ENCODE data around the gene GRIN3B. TPM values are rescaled to one million over a fixed set of nuclear protein-coding genes. Genes with fewer than 3 reads are reported as not detected.
"Not testable (repeated sequence)": the region's sequence is repeated elsewhere in the genome, so short reads cannot be mapped to it uniquely, and the experiment has no call there.

The GRIN3B gene
- total and polyA plus RNA-seq, 7 donors = 0.04 to 0.14 TPM; not detected in 5

GRCh38 chr19:956766-957440 is 43.3 kb upstream of the GRIN3B start:
- Histone ChIP-seq H3K4me3 (no peak overlapping the region), H3K27ac (no peak overlapping the region), H3K4me1 (peaks cover 0 to 25% (median 19%) of the 10 kb centered on the region in 4 donors), H3K27me3 (no peaks in the 10 kb centered on the region), H3K36me3 (no peaks in the 10 kb centered on the region), H3K9me3 (no peaks in the 10 kb centered on the region)
- TF ChIP-seq CTCF (IDR thresholded peaks at IDR 0.05) (no peak), POLR2AphosphoS5 (IDR thresholded peaks at IDR 0.05) (no peak), POLR2A (IDR thresholded peaks at IDR 0.05) (no peak), EP300 (IDR thresholded peaks at IDR 0.05) (no peak)
- DNase-seq = no peak
- intact Hi-C loops (cut with DNase I) = no loop called here
- 28 to 62% methylated on average over 27 of the region's 27 CpGs for WGBS, 2 donors

GRCh38 chr19:957578-957977 is 42.6 kb upstream of the GRIN3B start:
- 94 to 95% methylated on average over 9 of the region's 9 CpGs for WGBS, 2 donors

DNA sequence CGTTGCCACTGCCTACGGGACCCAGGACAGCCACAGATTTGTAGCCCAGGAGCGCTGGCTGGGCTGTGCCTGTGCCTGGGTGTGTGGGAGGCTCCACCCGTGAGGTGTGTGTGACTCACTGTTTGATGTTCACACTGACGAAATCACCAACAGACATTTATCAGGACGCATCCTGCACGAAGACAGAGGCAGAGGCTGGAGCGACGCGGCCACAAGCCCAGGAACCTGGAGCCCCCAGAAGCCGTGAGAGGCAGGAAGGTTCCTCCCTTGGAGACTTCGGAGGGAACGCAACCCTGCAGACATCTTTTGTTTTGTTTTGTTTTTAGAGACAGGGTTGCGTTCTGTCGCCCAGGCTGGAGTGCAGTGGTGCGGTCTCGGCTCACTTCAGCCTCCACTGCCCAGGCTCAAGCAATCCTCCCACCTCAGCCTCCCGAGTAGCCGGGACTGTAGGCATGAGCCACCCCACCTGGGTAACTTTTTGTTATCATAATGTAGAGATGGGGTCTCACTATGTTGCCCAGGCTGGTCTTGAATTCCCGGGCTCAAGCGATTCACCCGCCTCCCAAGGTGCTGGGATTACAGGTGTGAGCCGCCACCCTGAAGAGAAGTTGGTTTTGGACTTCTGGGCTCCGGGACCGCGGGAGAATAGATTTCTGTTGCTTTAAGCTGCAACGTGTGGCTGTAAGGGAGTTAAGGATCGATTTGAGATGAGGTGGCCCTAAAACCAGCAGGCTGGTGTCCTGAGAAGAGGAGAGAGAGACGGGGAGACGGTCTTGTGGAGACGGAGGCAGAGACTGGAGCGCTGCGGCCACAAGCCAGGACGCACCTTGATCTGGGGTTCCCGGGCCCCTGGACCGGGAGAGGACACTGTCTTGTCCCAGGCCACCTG is 41.0 kb upstream of the GRIN3B start:
- H3K4me3 ChIP-seq = no peak overlapping the region
- H3K9me3 ChIP-seq = no peaks in the 10 kb centered on the region
- H3K4me1 ChIP-seq = peaks cover 0 to 13% (median 8%) of the 10 kb centered on the region in 4 donors
- intact Hi-C loops (cut with DNase I) = no loop called here
- WGBS, 2 donors = 74 to 82% methylated on average over 36 of the region's 36 CpGs
- H3K27me3 ChIP-seq = no peaks in the 10 kb centered on the region
- peaks cover 0 to 4% (median 1%) of the 10 kb centered on the region in 4 donors for H3K36me3 ChIP-seq
- TF ChIP-seq POLR2AphosphoS5 (IDR thresholded peaks at IDR 0.05) = no peak
- TF ChIP-seq EP300 (IDR thresholded peaks at IDR 0.05) = no peak
- TF ChIP-seq CTCF (IDR thresholded peaks at IDR 0.05) = no peak
- TF ChIP-seq POLR2A (IDR thresholded peaks at IDR 0.05) = no peak
- no peak overlapping the region for H3K27ac ChIP-seq
- no peak for DNase-seq

More at GRCh38 chr19:957578-957977, 42.6 kb upstream of the GRIN3B start:
- intact Hi-C loops (cut with DNase I); H3K27ac ChIP-seq; H3K27me3 ChIP-seq; DNase-seq; H3K9me3 ChIP-seq; H3K36me3 ChIP-seq; H3K4me3 ChIP-seq: not testable (repeated sequence)
- H3K4me1 ChIP-seq = peaks cover 0 to 24% (median 17%) of the 10 kb centered on the region in 4 donors

DNA sequence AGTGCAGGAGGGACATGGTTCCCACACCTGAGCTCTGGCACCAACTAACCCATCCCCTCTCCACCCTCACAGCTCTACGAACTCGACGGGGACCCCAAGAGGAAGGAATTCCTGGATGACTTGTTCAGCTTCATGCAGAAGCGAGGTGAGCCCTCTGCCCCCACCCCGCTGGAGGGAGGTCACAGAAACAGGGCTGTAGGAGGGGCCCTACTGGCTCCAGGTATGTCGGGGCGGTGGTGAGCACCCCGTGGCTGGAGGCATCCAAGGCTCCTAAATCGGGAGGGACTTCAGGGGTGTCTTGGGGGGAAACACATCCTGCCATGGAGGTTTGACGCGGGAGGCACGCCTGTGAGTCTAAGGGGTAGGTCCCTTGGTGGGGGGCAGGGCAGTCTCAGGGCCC is 40.2 kb upstream of the GRIN3B start:
- peaks cover 0 to 10% (median 6%) of the 10 kb centered on the region in 4 donors for H3K36me3 ChIP-seq
- intact Hi-C loops (cut with DNase I) = no loop called here
- DNase-seq = no peak
- no peak overlapping the region for H3K4me3 ChIP-seq
- H3K27ac ChIP-seq = no peak overlapping the region
- no peak for TF ChIP-seq POLR2A (IDR thresholded peaks at IDR 0.05)
- no peak for TF ChIP-seq CTCF (IDR thresholded peaks at IDR 0.05)
- no peak for TF ChIP-seq EP300 (IDR thresholded peaks at IDR 0.05)
- no peak for TF ChIP-seq POLR2AphosphoS5 (IDR thresholded peaks at IDR 0.05)
- 69 to 80% methylated on average over 12 of the region's 12 CpGs for WGBS, 2 donors
- H3K9me3 ChIP-seq = no peaks in the 10 kb centered on the region
- no peaks in the 10 kb centered on the region for H3K27me3 ChIP-seq
- peaks cover 0 to 13% (median 8%) of the 10 kb centered on the region in 4 donors for H3K4me1 ChIP-seq

GRCh38 chr19:960601-960938 is 39.6 kb upstream of the GRIN3B start:
- no peaks in the 10 kb centered on the region for H3K27me3 ChIP-seq
- H3K9me3 ChIP-seq = no peaks in the 10 kb centered on the region
- H3K36me3 ChIP-seq = peaks cover 0 to 16% (median 8%) of the 10 kb centered on the region in 4 donors
- no peak for TF ChIP-seq POLR2AphosphoS5 (IDR thresholded peaks at IDR 0.05)
- no peak for TF ChIP-seq EP300 (IDR thresholded peaks at IDR 0.05)
- no peak for TF ChIP-seq CTCF (IDR thresholded peaks at IDR 0.05)
- no peak for TF ChIP-seq POLR2A (IDR thresholded peaks at IDR 0.05)
- intact Hi-C loops (cut with DNase I) = no loop called here
- WGBS, 2 donors = 79 to 82% methylated on average over 8 of the region's 8 CpGs
- DNase-seq = no peak
- no peak overlapping the region for H3K27ac ChIP-seq
- H3K4me1 ChIP-seq = peaks cover 0 to 13% (median 8%) of the 10 kb centered on the region in 4 donors
- H3K4me3 ChIP-seq = no peak overlapping the region

All from sigmoid colon (tissue), 7 donors.